Lung (tissue), 12 donors: Measurements from ENCODE around the gene MYO18A. TPM values are rescaled to one million over a fixed set of nuclear protein-coding genes. Genes with fewer than 3 reads are reported as not detected.

ENCODE experiments used
- ATAC-seq: fragments of 200-7000 bp; cut with Tn5 transposase; one replicate; pipeline ENCODE4 v1.9.1; 2020; ENCODE audit warnings: moderate number of reproducible peaks; ENCODE audit not compliant: insufficient read depth, low FRiP score
- DNase-seq, 3 donors: peaks; one replicate each; pipeline ENCODE4 v3.0.0-alpha.2; 2013 to 2017
- H3K27ac ChIP-seq, 2 donors: one replicate each; pipeline ENCODE4 v1.5.1; 2013; ENCODE audit warnings: mild to moderate bottlenecking in 2 of 2, moderate library complexity in 2 of 2, control low read depth in 1 of 2, inconsistent platforms in 1 of 2, low read depth in 1 of 2, low read length in 1 of 2
- H3K27me3 ChIP-seq, 3 donors: one replicate each; pipeline ENCODE4 v1.5.1; 2013; ENCODE audit warnings: low read length in 2 of 3; ENCODE audit not compliant: control insufficient read depth in 3 of 3, insufficient read depth in 3 of 3
- H3K36me3 ChIP-seq, 4 donors: one replicate each; pipeline ENCODE4 v1.5.1; 2013; ENCODE audit warnings: low read length in 4 of 4, mild to moderate bottlenecking in 1 of 4, moderate library complexity in 1 of 4; ENCODE audit not compliant: control insufficient read depth in 4 of 4, insufficient read depth in 4 of 4
- H3K4me1 ChIP-seq, 5 donors: one replicate each; pipeline ENCODE4 v1.5.1; 2013; ENCODE audit warnings: low read length in 5 of 5, mild to moderate bottlenecking in 2 of 5, moderate library complexity in 1 of 5; ENCODE audit not compliant: control insufficient read depth in 5 of 5, insufficient read depth in 5 of 5
- H3K4me3 ChIP-seq: one replicate; pipeline ENCODE4 v1.5.1; 2013; ENCODE audit warnings: mild to moderate bottlenecking, control low read depth, moderate library complexity
- H3K9ac ChIP-seq, 2 donors: one replicate each; pipeline ENCODE4 v1.5.1; 2013; ENCODE audit warnings: low read length in 2 of 2, control low read depth in 1 of 2; ENCODE audit not compliant: insufficient read depth in 1 of 2
- H3K9me3 ChIP-seq, 4 donors: one replicate each; pipeline ENCODE4 v1.5.1; 2013; ENCODE audit warnings: low read length in 3 of 4, mild to moderate bottlenecking in 1 of 4, moderate library complexity in 1 of 4; ENCODE audit not compliant: control insufficient read depth in 4 of 4, insufficient read depth in 3 of 4
- WGBS, 2 donors: extraction: QIAGEN DNeasy Blood & Tissue Kit; methylation state at CpG; one replicate each; pipeline ENCODE4 v1.1.7; 2013; 5-methylcytosine and 5-hydroxymethylcytosine counted together
- polyA plus RNA-seq, 2 donors: library from polyadenylated mRNA; stranded (reverse); fragments of 200-250 nt; gene quantifications; one replicate each; pipeline ENCODE4 v1.2.1, GENCODE V29; 2013
- total RNA-seq, 2 donors: library from RNA; depleted of rRNA in 1 of 2; stranded (reverse); fragments of >200 nt in 1 of 2; gene quantifications; one replicate each; pipeline ENCODE4 v1.2.1, GENCODE V29; 2014 to 2021
- TF ChIP-seq, protein P1 (sequence below): IDR thresholded peaks from 2 replicates; pipeline ENCODE4 v1.5.1; 2012; ENCODE audit warnings: mild to moderate bottlenecking; ENCODE audit errors: control extremely low read depth, extremely low read depth
- donor health status: control.
- donor health status: control.
- donor health status: Bipolar disorder and iron deficiency.
- donor health status: healthy.
- donor health status: DM: yes; HTN: yes; CAD: no.

The MYO18A gene
- total and polyA plus RNA-seq, 4 donors, result 19.0 to 65.2 (median 49.3) TPM

DNA sequence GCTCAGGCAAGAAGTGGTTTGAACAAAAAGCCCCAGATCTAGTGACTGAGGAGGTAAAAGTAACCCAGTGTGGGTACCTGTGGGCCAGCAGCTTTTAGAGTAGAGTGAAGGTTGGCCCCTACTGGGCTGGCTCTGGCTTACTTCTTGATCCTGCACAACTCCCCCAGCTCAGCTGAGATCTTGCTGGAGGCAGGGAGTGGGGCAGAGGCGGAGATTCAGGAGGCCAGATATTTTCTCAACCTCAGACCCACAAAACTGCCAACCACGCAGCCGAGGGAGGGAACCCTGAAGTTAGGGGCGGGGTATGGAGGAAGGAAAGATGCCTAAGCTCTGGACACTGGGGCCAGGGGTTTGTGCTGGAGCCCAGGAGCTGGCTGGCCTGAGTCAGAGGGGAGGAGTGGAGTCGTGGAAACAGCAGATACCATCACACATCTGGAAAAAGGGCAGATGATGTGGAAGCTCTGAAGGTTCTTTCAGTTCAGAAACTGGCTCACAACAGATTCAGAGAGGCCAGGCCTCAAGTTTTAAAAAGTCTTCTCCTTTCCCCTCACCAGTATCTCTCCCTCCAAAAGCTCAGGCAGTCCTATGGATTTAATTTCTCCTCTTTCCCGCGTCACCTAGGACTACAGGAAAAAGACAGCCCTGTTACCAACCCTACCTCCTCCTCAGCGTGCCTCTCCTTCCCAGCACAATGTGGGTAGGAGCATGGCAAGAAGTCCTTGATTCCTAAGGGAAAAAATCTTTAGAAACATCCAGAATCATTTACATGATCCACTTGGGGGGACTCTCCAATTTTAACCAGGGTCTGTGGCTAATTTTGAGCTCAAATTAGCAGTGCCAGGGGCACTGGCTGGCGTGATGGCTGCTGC lies 48.1 kb downstream of the MYO18A start:
- peak overlapping the region in 1 of 2 donors; percentile 74 for H3K27ac ChIP-seq
- 62 to 72% methylated on average over 9 of the region's 9 CpGs for WGBS, 2 donors
- ATAC-seq, result no peak

DNA sequence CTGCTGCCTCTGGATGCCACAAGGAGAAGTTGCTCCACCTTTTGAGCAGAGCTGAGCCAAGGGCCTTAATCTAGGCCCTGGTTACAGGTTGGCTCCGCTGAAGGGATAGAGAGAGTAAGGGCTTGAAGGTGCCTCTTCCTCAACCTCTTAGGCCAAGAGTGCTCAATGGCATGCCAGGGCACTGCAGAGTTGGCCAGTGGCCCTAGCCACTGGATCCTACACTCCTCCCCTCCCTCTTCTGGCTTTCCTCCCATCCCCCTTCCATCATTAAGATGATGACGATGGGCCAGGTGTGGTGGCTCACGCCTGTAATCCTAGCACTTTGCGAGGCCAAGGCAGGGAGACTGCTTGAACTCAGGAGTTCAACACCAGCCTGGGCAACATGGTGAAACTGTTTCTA lies 50.5 kb downstream of the MYO18A start:
- H3K9me3 ChIP-seq, result no peaks in the 10 kb centered on the region
- no peak for DNase-seq
- no peak for ATAC-seq
- H3K9ac ChIP-seq, result no peak overlapping the region
- WGBS, 2 donors, result 73 to 85% methylated on average over 4 of the region's 4 CpGs
- H3K36me3 ChIP-seq, result peaks cover 0 to 3% (median 0%) of the 10 kb centered on the region in 4 donors
- H3K27me3 ChIP-seq, result no peaks in the 10 kb centered on the region
- no peak overlapping the region for H3K4me3 ChIP-seq
- H3K27ac ChIP-seq, result no peak overlapping the region
- peaks cover 0 to 25% (median 0%) of the 10 kb centered on the region in 5 donors for H3K4me1 ChIP-seq
- TF ChIP-seq, protein P1, sequence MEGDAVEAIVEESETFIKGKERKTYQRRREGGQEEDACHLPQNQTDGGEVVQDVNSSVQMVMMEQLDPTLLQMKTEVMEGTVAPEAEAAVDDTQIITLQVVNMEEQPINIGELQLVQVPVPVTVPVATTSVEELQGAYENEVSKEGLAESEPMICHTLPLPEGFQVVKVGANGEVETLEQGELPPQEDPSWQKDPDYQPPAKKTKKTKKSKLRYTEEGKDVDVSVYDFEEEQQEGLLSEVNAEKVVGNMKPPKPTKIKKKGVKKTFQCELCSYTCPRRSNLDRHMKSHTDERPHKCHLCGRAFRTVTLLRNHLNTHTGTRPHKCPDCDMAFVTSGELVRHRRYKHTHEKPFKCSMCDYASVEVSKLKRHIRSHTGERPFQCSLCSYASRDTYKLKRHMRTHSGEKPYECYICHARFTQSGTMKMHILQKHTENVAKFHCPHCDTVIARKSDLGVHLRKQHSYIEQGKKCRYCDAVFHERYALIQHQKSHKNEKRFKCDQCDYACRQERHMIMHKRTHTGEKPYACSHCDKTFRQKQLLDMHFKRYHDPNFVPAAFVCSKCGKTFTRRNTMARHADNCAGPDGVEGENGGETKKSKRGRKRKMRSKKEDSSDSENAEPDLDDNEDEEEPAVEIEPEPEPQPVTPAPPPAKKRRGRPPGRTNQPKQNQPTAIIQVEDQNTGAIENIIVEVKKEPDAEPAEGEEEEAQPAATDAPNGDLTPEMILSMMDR, result no peak

More for the DNA sequence above, 48.1 kb downstream of the MYO18A start:
- Histone ChIP-seq H3K9me3 (no peaks in the 10 kb centered on the region), H3K4me1 (peaks cover 0 to 18% (median 0%) of the 10 kb centered on the region in 5 donors), H3K9ac (no peak overlapping the region), H3K4me3 (no peak overlapping the region), H3K27me3 (no peaks in the 10 kb centered on the region), H3K36me3 (peaks cover 0 to 5% (median 0%) of the 10 kb centered on the region in 4 donors)
- TF ChIP-seq, protein P1, result no peak
- no peak for DNase-seq

DNA sequence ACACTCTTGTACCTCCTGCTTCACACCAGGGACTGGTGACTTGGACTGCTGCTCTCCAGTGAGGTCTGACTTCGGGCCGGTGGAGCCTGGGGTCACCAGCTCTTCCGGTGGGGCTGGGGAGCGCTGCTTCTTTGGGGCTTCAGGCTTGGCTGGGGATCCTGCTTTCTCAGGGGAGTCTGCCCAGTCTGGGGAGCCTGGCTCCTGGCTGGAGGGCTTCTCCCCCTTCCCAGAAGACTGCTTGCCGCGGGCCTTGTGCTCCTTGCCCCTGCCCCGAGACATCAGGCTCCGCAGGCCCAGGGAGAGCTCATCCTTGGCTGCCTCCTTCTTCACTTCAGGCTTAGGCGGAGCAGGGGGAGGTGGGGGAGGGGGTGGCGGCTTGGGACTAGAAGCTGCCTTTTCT lies 52.4 kb downstream of the MYO18A start:
- Histone ChIP-seq H3K36me3 (peaks cover 0 to 4% (median 0%) of the 10 kb centered on the region in 4 donors), H3K9ac (no peak overlapping the region), H3K4me1 (peaks cover 0 to 19% (median 0%) of the 10 kb centered on the region in 5 donors), H3K27me3 (no peaks in the 10 kb centered on the region), H3K9me3 (no peaks in the 10 kb centered on the region), H3K4me3 (no peak overlapping the region), H3K27ac (no peak overlapping the region)
- 95 to 96% methylated on average over 8 to 10 of the region's 10 CpGs for WGBS, 2 donors
- TF ChIP-seq, protein P1, result no peak
- DNase-seq, result no peak
- no peak for ATAC-seq
